ENCODE results near the gene STC2.

STC2 gene

GRCh38 chr5:173330338-173331206, 2.4 kb upstream of the STC2 start:
- peak in 1 of 10 donors; percentile 54 for DNase-seq
- intact Hi-C loops (cut with DNase I): loop anchor here (10.0 kb wide), 1 partner anchor 164 kb away; no protein-coding TSS in a partner anchor

GRCh38 chr5:173329491-173330337, 1.5 kb upstream of the STC2 start:
- DNase-seq: peak in 1 of 10 donors; percentile 49
- intact Hi-C loops (cut with DNase I): loop anchor here (10.0 kb wide), 1 partner anchor 165 kb away; no protein-coding TSS in a partner anchor

- peak in 1 of 10 donors; percentile 81 for DNase-seq
- intact Hi-C loops (cut with DNase I): no loop called here
Observed at GRCh38 chr5:173328844-173329490, 753 bp upstream of the STC2 start.

- intact Hi-C loops (cut with DNase I): no loop called here
- peak in 1 of 10 donors; percentile 78 for DNase-seq
Observed at GRCh38 chr5:173327084-173327947, 898 bp downstream of the STC2 start.

GRCh38 chr5:173326501-173326960, 1.7 kb downstream of the STC2 start:
- peak in 1 of 10 donors; percentile 35 for DNase-seq
- intact Hi-C loops (cut with DNase I): no loop called here

- intact Hi-C loops (cut with DNase I): no loop called here
- DNase-seq: no peak
Observed at GRCh38 chr5:173325091-173325698, 3.0 kb downstream of the STC2 start.

GRCh38 chr5:173324115-173325001, 3.9 kb downstream of the STC2 start:
- DNase-seq: peak in 9 of 10 donors; percentile 51 to 96 (median 74)
- intact Hi-C loops (cut with DNase I): no loop called here

- DNase-seq: no peak
- intact Hi-C loops (cut with DNase I): no loop called here
Observed at GRCh38 chr5:173323799-173324114, 4.5 kb downstream of the STC2 start.

- peak in 1 of 10 donors; percentile 73 for DNase-seq
- intact Hi-C loops (cut with DNase I): no loop called here
Observed at GRCh38 chr5:173323106-173323798, 5.0 kb downstream of the STC2 start.

GRCh38 chr5:173321886-173322285, 6.3 kb downstream of the STC2 start:
- intact Hi-C loops (cut with DNase I): no loop called here
- no peak for DNase-seq

- intact Hi-C loops (cut with DNase I): no loop called here
- peak in 2 of 10 donors; percentile 56 to 67 for DNase-seq
Observed at GRCh38 chr5:173320259-173320658, 8.0 kb downstream of the STC2 start.

GRCh38 chr5:173319646-173320045, 8.6 kb downstream of the STC2 start:
- peak in 1 of 10 donors; percentile 32 for DNase-seq
- intact Hi-C loops (cut with DNase I): no loop called here

- intact Hi-C loops (cut with DNase I): no loop called here
- peak in 1 of 10 donors; percentile 49 for DNase-seq
Observed at GRCh38 chr5:173318881-173319620, 9.2 kb downstream of the STC2 start.

GRCh38 chr5:173318330-173318729, 9.9 kb downstream of the STC2 start:
- peak in 1 of 10 donors; percentile 13 for DNase-seq
- intact Hi-C loops (cut with DNase I): no loop called here

- intact Hi-C loops (cut with DNase I): no loop called here
- peak in 2 of 10 donors; percentile 57 to 78 for DNase-seq
Observed at GRCh38 chr5:173317852-173318251, 10.4 kb downstream of the STC2 start.

GRCh38 chr5:173317091-173317730, 11.0 kb downstream of the STC2 start:
- DNase-seq: peak in 1 of 10 donors; percentile 45
- intact Hi-C loops (cut with DNase I): no loop called here

All from posterior cingulate gyrus (tissue), 11 donors.